EH (cell line): ENCODE results near the gene GPR21.

Experiments
- DNase-seq: peaks from one replicate; pipeline ENCODE4 v3.0.0-alpha.2; 2015; ENCODE audit warnings: low read depth

GPR21 gene

GRCh38 chr9:123033352-123033751 lies at the start of gene GPR21:
Gene GPR21 (plus strand): TSS chr9:123033667. CDS start chr9:123034567, 900 bp downstream.
- no peak for DNase-seq

DNA sequence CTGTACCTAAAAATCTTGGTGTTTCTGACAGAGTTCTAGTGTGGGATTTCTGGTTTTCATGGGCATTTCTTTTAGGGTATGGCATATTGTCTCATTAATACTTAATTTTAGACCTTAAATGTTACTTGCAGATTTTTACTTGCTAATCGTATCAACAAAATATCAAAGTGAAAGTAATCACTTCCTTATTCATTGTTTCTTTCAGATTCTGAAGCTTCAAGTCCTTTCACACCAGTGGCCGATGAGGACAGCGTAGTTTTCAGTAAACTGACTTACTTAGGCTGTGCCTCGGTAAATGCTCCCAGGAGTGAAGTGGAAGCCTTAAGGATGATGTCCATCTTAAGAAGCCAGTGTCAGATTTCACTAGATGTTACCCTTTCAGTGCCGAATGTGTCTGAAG lies 47.5 kb upstream of the GPR21 start:
- no peak for DNase-seq

- no peak for DNase-seq
Observed at GRCh38 chr9:122988141-122988540, 45.3 kb upstream of the GPR21 start.

DNA sequence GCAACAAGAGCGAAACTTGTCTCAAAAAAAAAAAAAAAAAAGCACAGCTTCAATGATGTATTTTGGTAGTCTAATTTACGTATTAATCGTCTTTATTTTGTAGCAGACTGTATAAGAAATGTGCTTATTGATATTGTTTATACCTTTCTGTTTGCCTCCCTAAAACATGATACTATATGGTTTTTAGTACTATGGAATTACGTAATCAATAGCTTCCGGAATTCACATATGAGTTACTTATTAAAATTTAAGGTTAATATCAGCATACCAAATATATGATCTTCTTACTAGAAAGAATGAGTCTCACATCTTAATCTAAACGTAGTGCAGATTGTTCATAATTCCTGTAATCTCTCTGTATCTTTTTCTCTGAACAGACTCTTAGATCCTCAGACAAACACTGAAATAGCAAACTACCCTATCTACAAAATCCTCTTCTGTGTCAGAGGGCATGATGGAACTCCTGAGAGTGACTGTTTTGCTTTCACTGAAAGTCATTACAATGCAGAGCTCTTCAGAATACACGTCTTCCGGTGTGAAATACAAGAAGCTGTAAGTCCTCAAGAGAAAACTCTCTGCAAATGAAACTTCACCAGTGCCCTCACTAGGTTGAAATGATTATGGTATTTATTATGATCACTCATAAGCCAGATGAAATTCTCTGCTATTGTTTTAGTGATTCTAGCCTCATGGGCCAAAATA lies 44.4 kb upstream of the GPR21 start:
- DNase-seq = no peak

- DNase-seq = peak; percentile 92
Observed at GRCh38 chr9:122991370-122991830, 42.1 kb upstream of the GPR21 start.

- DNase-seq = no peak
Observed at GRCh38 chr9:122996586-122996985, 36.9 kb upstream of the GPR21 start.

GRCh38 chr9:122998448-122998847 lies 35.0 kb upstream of the GPR21 start:
- no peak for DNase-seq

- peak; percentile 47 for DNase-seq
Observed at GRCh38 chr9:123000371-123001068, 32.9 kb upstream of the GPR21 start.

GRCh38 chr9:123002754-123003153 lies 30.7 kb upstream of the GPR21 start:
- DNase-seq = peak; percentile 66

- peak; percentile 43 for DNase-seq
Observed at GRCh38 chr9:123003466-123003865, 30.0 kb upstream of the GPR21 start.

- no peak for DNase-seq
Observed at GRCh38 chr9:123005964-123006363, 27.5 kb upstream of the GPR21 start.

DNA sequence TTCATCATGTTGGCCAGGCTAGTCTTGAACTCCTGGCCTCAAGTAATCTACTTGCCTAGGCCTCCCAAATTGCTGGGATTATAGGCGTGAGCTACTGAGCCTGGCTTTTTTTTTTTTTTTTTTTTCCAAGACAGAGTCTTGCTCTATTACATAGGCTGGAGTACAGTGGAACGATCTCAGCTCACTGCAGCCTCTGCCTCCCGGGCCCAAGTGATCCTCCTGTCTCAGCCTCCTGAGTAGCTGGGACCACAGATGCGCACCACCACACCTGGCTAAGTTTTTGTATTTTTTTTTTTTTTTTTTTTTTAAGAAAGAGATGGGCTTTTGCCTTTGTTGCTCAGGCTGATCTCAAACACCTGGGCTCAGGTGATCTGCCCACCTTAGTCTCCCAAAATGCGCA lies 26.2 kb upstream of the GPR21 start:
- no peak for DNase-seq

DNA sequence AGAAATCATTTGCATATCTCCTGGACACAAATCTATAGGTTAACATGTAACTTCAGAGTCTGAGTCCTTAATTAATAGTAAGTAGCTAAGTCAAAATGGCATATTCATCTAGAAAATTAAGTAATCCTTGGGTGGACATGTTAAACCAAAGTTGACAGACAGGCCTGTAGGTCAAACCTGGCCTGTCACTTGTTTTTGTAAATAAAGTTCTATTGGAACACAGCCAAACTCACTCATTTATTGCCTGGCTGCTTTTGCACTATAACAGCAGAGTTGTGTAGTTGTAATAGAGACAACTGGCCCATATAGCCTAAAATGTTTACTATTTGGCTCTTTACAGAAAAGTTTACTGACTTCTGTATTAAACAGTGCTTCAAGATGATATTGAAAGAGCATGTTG lies 24.6 kb upstream of the GPR21 start:
- DNase-seq = no peak

- no peak for DNase-seq
Observed at GRCh38 chr9:123011380-123011779, 22.1 kb upstream of the GPR21 start.

DNA sequence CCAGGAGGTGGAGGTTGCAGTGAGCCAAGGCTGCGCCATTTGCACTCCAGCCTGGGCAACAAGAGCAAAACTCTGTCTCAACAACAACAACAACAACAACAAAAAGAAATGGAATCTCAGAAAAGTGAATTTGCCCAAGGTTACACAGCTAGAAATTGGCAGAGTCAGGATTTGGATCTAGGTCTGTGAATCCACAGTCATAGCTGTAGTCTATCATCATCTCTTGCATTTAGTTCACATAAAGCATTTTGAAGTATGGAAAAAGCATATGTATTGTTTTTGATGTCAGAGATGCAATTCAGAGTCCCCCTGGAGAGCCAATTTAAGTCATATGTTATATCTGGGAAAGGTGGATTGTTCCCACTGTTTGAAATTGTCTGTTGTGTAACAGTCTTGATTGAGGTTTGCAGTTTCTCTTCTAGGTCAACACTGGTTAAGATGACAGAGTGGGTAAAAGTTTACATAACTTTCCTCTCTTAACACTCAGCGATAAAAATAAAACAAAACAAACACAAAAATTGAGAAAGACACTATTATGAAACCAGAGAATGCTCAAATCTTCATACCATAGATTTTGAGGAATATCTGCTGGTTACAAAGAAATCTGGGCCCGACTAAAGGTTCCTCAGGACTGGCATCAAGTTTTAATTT lies 21.5 kb upstream of the GPR21 start:
- DNase-seq = peak; percentile 30

GRCh38 chr9:123016631-123017030 lies 16.8 kb upstream of the GPR21 start:
- DNase-seq = no peak

DNA sequence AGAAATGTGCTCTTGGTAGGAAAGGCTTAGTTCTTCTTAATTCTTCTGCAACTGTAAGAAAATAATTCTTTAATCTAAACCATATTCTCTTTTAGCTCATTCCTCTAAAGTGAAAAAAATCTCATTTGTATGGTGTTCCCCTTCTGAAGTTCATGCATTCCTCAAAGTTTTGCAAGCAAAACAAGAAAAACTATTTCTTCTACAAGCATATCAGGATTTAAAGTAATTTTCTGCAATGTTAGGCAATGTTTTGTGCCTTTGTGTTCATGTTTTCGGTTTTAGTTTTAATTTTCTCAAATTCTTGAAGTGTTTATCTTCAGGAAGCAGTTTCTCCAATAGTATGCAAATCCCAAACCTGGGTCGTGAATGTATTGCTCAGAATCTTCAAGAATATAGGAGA lies 12.7 kb upstream of the GPR21 start:
- DNase-seq = no peak

- no peak for DNase-seq
Observed at GRCh38 chr9:123026425-123026824, 7.0 kb upstream of the GPR21 start.

GRCh38 chr9:123027517-123027916 lies 6.0 kb upstream of the GPR21 start:
- DNase-seq = no peak

GRCh38 chr9:123028136-123028535 lies 5.3 kb upstream of the GPR21 start:
- DNase-seq = no peak

DNA sequence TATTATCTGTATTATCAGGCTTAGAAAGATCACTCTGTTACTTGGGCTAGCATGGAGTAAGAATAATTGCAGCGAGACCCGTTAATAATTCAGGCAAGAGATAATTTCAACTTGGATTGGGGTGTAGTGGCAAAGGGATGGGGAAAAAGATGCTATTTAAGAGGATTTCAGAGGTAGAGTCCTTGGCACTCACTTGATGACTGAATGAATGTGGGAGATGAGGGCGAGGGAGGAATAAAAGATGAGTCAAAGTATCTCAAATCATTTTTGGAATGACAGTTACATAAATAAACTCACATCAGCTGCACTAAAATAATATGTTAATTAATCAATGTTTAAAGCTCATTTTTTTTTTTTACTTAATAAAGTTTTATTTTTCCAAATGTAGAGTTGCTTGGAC lies 4.5 kb upstream of the GPR21 start:
- no peak for DNase-seq

DNA sequence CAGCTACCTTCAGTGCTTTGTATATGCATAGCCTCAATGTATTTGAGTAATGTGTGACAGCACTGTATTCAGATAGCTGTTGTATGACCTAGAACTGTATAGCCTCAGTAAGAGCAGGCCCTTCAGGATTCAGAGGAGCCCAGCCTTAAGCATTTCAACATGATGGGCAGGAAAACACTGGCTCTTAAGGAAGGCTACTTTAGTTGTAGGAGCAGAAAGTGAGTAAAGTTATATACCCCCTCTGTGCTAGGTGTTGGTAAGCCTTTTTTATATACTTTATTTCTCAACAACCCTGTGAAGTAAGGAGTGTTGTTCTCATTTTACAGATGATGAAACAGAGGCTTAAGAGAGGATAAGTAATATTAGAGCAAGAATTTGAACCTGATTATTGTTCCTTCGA lies 1.5 kb upstream of the GPR21 start:
- no peak for DNase-seq
